ENCODE measurements around the gene SMIM45.

Gene SMIM45

GRCh38 chr22:41963453-41964111 lies 11.6 kb downstream of the SMIM45 start:
- no peak overlapping the region for H3K4me3 Mint-ChIP-seq
- ATAC-seq (replicated peaks in 1 of 4) (no peak), DNase-seq (no peak)
- Histone ChIP-seq H3K27ac (ENCODE audit: low read length) (no peak overlapping the region), H3K4me1 (ENCODE audit: control insufficient read depth in 1 of 2, extremely low read depth in 1 of 2, insufficient read depth in 2 of 2, low read length in 2 of 2) (no peaks in the 10 kb centered on the region), H3K4me3 (ENCODE audit: control insufficient read depth in 1 of 2, extremely low read depth in 1 of 2, low read length in 1 of 2) (no peak overlapping the region), H3K27me3 (replicated peaks in 1 of 2; ENCODE audit: control insufficient read depth in 2 of 2, extremely low read depth in 1 of 2, insufficient read depth in 2 of 2, low read length in 1 of 2) (peaks cover 0 to 9% of the 10 kb centered on the region in 2 experiments), H3K36me3 (ENCODE audit: control insufficient read depth in 2 of 2, extremely low read depth in 1 of 2, insufficient read depth in 1 of 2, low read length in 1 of 2) (no peaks in the 10 kb centered on the region), H3K9me3 (no peaks in the 10 kb centered on the region)
- H3K4me1 Mint-ChIP-seq: peaks cover 0 to 2% (median 0%) of the 10 kb centered on the region in 3 donors
- H3K36me3 Mint-ChIP-seq: no peaks in the 10 kb centered on the region
- POLR2A ChIA-PET: no interaction called here
- H3K27me3 Mint-ChIP-seq: peaks cover 0 to 5% of the 10 kb centered on the region in 2 donors
- WGBS (ENCODE audit: insufficient coverage): 84% methylated on average over 8 of the region's 9 CpGs
- no peak overlapping the region for H3K27ac Mint-ChIP-seq
- no peaks in the 10 kb centered on the region for H3K9me3 Mint-ChIP-seq
- CTCF ChIA-PET: no interaction called here

DNA sequence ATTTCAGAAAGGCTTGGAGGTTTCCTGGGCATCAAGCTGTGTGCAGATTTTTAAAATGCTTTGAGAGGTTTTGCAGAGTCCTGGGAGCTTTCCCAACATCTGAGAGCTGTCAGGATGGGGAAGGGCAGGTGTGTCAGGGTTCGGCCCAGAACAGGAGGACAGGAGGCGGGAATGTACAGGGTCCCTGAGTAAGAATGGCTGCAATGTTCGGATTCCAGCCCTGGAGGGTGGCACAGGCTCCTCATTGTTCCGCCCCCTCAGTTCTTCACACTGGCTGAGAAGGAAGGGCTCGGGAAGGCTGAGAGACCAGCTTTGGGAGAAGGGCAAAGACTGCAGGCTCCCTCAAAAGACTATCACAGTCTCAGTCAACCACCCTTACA lies 12.2 kb downstream of the SMIM45 start:
- no peak overlapping the region for H3K27ac Mint-ChIP-seq
- Histone ChIP-seq H3K4me3 (ENCODE audit: control insufficient read depth in 1 of 2, extremely low read depth in 1 of 2, low read length in 1 of 2) (no peak overlapping the region), H3K36me3 (ENCODE audit: control insufficient read depth in 2 of 2, extremely low read depth in 1 of 2, insufficient read depth in 1 of 2, low read length in 1 of 2) (no peaks in the 10 kb centered on the region), H3K9me3 (no peaks in the 10 kb centered on the region), H3K4me1 (ENCODE audit: control insufficient read depth in 1 of 2, extremely low read depth in 1 of 2, insufficient read depth in 2 of 2, low read length in 2 of 2) (no peaks in the 10 kb centered on the region), H3K27me3 (replicated peaks in 1 of 2; ENCODE audit: control insufficient read depth in 2 of 2, extremely low read depth in 1 of 2, insufficient read depth in 2 of 2, low read length in 1 of 2) (peaks cover 0 to 11% of the 10 kb centered on the region in 2 experiments), H3K27ac (ENCODE audit: low read length) (no peak overlapping the region)
- no peak for ATAC-seq (replicated peaks in 1 of 4)
- H3K36me3 Mint-ChIP-seq: no peaks in the 10 kb centered on the region
- no peaks in the 10 kb centered on the region for H3K9me3 Mint-ChIP-seq
- no peak for DNase-seq
- ChIA-PET CTCF (no interaction called here), POLR2A (no interaction called here)
- 62% methylated on average over 3 of the region's 5 CpGs for WGBS (ENCODE audit: insufficient coverage)
- H3K27me3 Mint-ChIP-seq: peaks cover 0 to 5% of the 10 kb centered on the region in 2 donors
- peaks cover 0 to 2% (median 0%) of the 10 kb centered on the region in 3 donors for H3K4me1 Mint-ChIP-seq
- no peak overlapping the region for H3K4me3 Mint-ChIP-seq

GRCh38 chr22:41966225-41966606 lies 14.3 kb downstream of the SMIM45 start:
- ATAC-seq (replicated peaks in 1 of 4) (no peak), DNase-seq (no peak)
- no peak overlapping the region for H3K4me3 ChIP-seq (ENCODE audit: control insufficient read depth in 1 of 2, extremely low read depth in 1 of 2, low read length in 1 of 2)
- CTCF ChIA-PET: interaction anchor here in 1 of 2 donors (1.0 to 1.2 kb wide), 3 partner anchors 123 to 478 kb away, joined by 3 to 5 read pairs (median 3); no protein-coding TSS in a partner anchor
- H3K27me3 ChIP-seq (replicated peaks in 1 of 2; ENCODE audit: control insufficient read depth in 2 of 2, extremely low read depth in 1 of 2, insufficient read depth in 2 of 2, low read length in 1 of 2): peaks cover 0 to 18% of the 10 kb centered on the region in 2 experiments
- peaks cover 0 to 17% of the 10 kb centered on the region in 2 donors for H3K27me3 Mint-ChIP-seq
- H3K9me3 Mint-ChIP-seq: no peaks in the 10 kb centered on the region
- no peak overlapping the region for H3K27ac ChIP-seq (ENCODE audit: low read length)
- no peak overlapping the region for H3K27ac Mint-ChIP-seq
- H3K4me3 Mint-ChIP-seq: no peak overlapping the region
- WGBS (ENCODE audit: insufficient coverage): 100% methylated on average over 1 of the region's 2 CpGs
- H3K4me1 ChIP-seq (ENCODE audit: control insufficient read depth in 1 of 2, extremely low read depth in 1 of 2, insufficient read depth in 2 of 2, low read length in 2 of 2): no peaks in the 10 kb centered on the region
- no peaks in the 10 kb centered on the region for H3K4me1 Mint-ChIP-seq
- H3K36me3 Mint-ChIP-seq: no peaks in the 10 kb centered on the region
- no peaks in the 10 kb centered on the region for H3K36me3 ChIP-seq (ENCODE audit: control insufficient read depth in 2 of 2, extremely low read depth in 1 of 2, insufficient read depth in 1 of 2, low read length in 1 of 2)
- POLR2A ChIA-PET: interaction anchor here in 1 of 2 donors (0.6 kb wide), 1 partner anchor 365 kb away, joined by 5 read pairs; no protein-coding TSS in a partner anchor
- H3K9me3 ChIP-seq: no peaks in the 10 kb centered on the region

GRCh38 chr22:41966607-41967240 lies 14.8 kb downstream of the SMIM45 start:
- Histone ChIP-seq H3K27ac (ENCODE audit: low read length) (no peak overlapping the region), H3K4me1 (ENCODE audit: control insufficient read depth in 1 of 2, extremely low read depth in 1 of 2, insufficient read depth in 2 of 2, low read length in 2 of 2) (no peaks in the 10 kb centered on the region), H3K36me3 (ENCODE audit: control insufficient read depth in 2 of 2, extremely low read depth in 1 of 2, insufficient read depth in 1 of 2, low read length in 1 of 2) (no peaks in the 10 kb centered on the region), H3K4me3 (ENCODE audit: control insufficient read depth in 1 of 2, extremely low read depth in 1 of 2, low read length in 1 of 2) (no peak overlapping the region), H3K9me3 (no peaks in the 10 kb centered on the region), H3K27me3 (replicated peaks in 1 of 2; ENCODE audit: control insufficient read depth in 2 of 2, extremely low read depth in 1 of 2, insufficient read depth in 2 of 2, low read length in 1 of 2) (peaks cover 0 to 23% of the 10 kb centered on the region in 2 experiments)
- H3K27ac Mint-ChIP-seq: peak overlapping the region in 1 of 2 donors; percentile 32
- peaks cover 5 to 20% of the 10 kb centered on the region in 2 donors for H3K27me3 Mint-ChIP-seq
- ChIA-PET CTCF (interaction anchor here (0.6 to 1.9 kb wide), 6 partner anchors 124 to 507 kb away, joined by 3 to 8 read pairs (median 4); no protein-coding TSS in a partner anchor), POLR2A (interaction anchor here in 1 of 2 donors (0.6 to 0.7 kb wide), 2 partner anchors 364 to 583 kb away, joined by 4 to 5 read pairs; no protein-coding TSS in a partner anchor)
- H3K4me1 Mint-ChIP-seq: no peaks in the 10 kb centered on the region
- H3K36me3 Mint-ChIP-seq: no peaks in the 10 kb centered on the region
- peak in 15 of 35 experiments; percentile 13 to 71 (median 24) for DNase-seq
- no peaks in the 10 kb centered on the region for H3K9me3 Mint-ChIP-seq
- 47% methylated on average over 5 of the region's 8 CpGs for WGBS (ENCODE audit: insufficient coverage)
- no peak overlapping the region for H3K4me3 Mint-ChIP-seq
- ATAC-seq (replicated peaks in 1 of 4): peak; percentile 65 to 78 (median 71)

DNA sequence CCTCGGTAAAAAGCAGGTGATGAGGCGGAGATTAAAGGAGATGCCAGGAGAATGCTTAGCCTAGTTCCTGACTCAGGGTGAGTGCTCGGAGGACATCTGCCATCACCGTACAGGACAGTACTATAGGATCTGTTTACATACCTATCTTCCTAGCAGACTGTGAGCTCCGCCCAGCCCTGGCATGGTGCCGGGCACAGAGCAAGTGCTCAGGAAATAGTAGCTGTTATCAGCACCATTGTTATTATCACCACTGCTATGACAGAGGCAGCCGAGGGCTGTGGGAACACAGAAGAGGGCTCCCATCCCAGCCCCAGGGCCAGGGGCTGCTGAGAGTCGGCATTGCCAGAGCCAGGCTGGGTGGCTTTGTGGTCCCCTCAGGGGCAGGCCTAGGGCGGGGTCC lies 16.7 kb downstream of the SMIM45 start:
- H3K27ac ChIP-seq (ENCODE audit: low read length): no peak overlapping the region
- ATAC-seq (replicated peaks in 1 of 4) (no peak), DNase-seq (no peak)
- H3K27me3 Mint-ChIP-seq: peaks cover 13 to 35% of the 10 kb centered on the region in 2 donors
- H3K9me3 ChIP-seq: no peaks in the 10 kb centered on the region
- H3K4me1 Mint-ChIP-seq: no peaks in the 10 kb centered on the region
- ChIA-PET CTCF (interaction anchor here in 1 of 2 donors (1.9 kb wide), 1 partner anchor 505 kb away, joined by 5 read pairs; no protein-coding TSS in a partner anchor), POLR2A (no interaction called here)
- H3K4me1 ChIP-seq (ENCODE audit: control insufficient read depth in 1 of 2, extremely low read depth in 1 of 2, insufficient read depth in 2 of 2, low read length in 2 of 2): no peaks in the 10 kb centered on the region
- no peak overlapping the region for H3K4me3 Mint-ChIP-seq
- peaks cover 0 to 38% of the 10 kb centered on the region in 2 experiments for H3K27me3 ChIP-seq (replicated peaks in 1 of 2; ENCODE audit: control insufficient read depth in 2 of 2, extremely low read depth in 1 of 2, insufficient read depth in 2 of 2, low read length in 1 of 2)
- no peak overlapping the region for H3K4me3 ChIP-seq (ENCODE audit: control insufficient read depth in 1 of 2, extremely low read depth in 1 of 2, low read length in 1 of 2)
- no peaks in the 10 kb centered on the region for H3K9me3 Mint-ChIP-seq
- WGBS (ENCODE audit: insufficient coverage): 65% methylated on average over 4 of the region's 9 CpGs
- no peaks in the 10 kb centered on the region for H3K36me3 Mint-ChIP-seq
- no peaks in the 10 kb centered on the region for H3K36me3 ChIP-seq (ENCODE audit: control insufficient read depth in 2 of 2, extremely low read depth in 1 of 2, insufficient read depth in 1 of 2, low read length in 1 of 2)
- no peak overlapping the region for H3K27ac Mint-ChIP-seq

GRCh38 chr22:41969110-41969646 lies 17.2 kb downstream of the SMIM45 start, which contains the start of gene SEPTIN3:
Gene SEPTIN3, plus strand, starts transcription at chr22:41969443. Its CDS starts 2,050 bp downstream, at chr22:41971493.
- H3K4me1 Mint-ChIP-seq: no peaks in the 10 kb centered on the region
- no peak within 1 kb of the TSS for H3K27ac Mint-ChIP-seq
- H3K27me3 ChIP-seq (replicated peaks in 1 of 2; ENCODE audit: control insufficient read depth in 2 of 2, extremely low read depth in 1 of 2, insufficient read depth in 2 of 2, low read length in 1 of 2): peaks cover 0 to 40% of the 10 kb centered on the region in 2 experiments
- peaks cover 13 to 38% of the 10 kb centered on the region in 2 donors for H3K27me3 Mint-ChIP-seq
- ChIA-PET POLR2A (no interaction called here), CTCF (interaction anchor here in 1 of 2 donors (1.9 kb wide), 1 partner anchor 504 kb away, joined by 5 read pairs; no protein-coding TSS in a partner anchor)
- no peak for DNase-seq
- no peak within 1 kb of the TSS for H3K4me3 Mint-ChIP-seq
- no peaks in the 10 kb centered on the region for H3K4me1 ChIP-seq (ENCODE audit: control insufficient read depth in 1 of 2, extremely low read depth in 1 of 2, insufficient read depth in 2 of 2, low read length in 2 of 2)
- H3K9me3 ChIP-seq: no peaks in the 10 kb centered on the region
- H3K36me3 Mint-ChIP-seq: no peaks in the 10 kb centered on the region
- H3K4me3 ChIP-seq (ENCODE audit: control insufficient read depth in 1 of 2, extremely low read depth in 1 of 2, low read length in 1 of 2): no peak within 1 kb of the TSS
- no peak for ATAC-seq (replicated peaks in 1 of 4)
- no peaks in the 10 kb centered on the region for H3K36me3 ChIP-seq (ENCODE audit: control insufficient read depth in 2 of 2, extremely low read depth in 1 of 2, insufficient read depth in 1 of 2, low read length in 1 of 2)
- WGBS (ENCODE audit: insufficient coverage): 100% methylated on average over 3 of the region's 8 CpGs
- H3K9me3 Mint-ChIP-seq: no peaks in the 10 kb centered on the region
- H3K27ac ChIP-seq (ENCODE audit: low read length): no peak within 1 kb of the TSS

Measured in T-cell (primary cell).